Neural cell (in vitro differentiated cells): ENCODE results near the gene GGA1. TPM values are rescaled to one million over a fixed set of nuclear protein-coding genes. Genes with fewer than 3 reads are reported as not detected.
A peak's percentile ranks its signal among the peaks of the same experiment; 100 is the strongest.

Experiments
- H2AFZ ChIP-seq: fragments of 200-600, 300-800 bp; sonication (generic), shearing (Covaris generic); 2 replicates; pipeline ENCODE4 v1.6.0; 2014; ENCODE audit warnings: low read depth, mild to moderate bottlenecking, antibody characterized with exemption, low read length, moderate library complexity
- H3F3A ChIP-seq: fragments of 200-600 bp; shearing (Covaris generic); 2 replicates; pipeline ENCODE4 v1.6.1; 2016; ENCODE audit warnings: mild to moderate bottlenecking, moderate library complexity, mixed read lengths, antibody characterized with exemption, low read length; ENCODE audit not compliant: insufficient read depth, poor library complexity, severe bottlenecking
- H3K27ac ChIP-seq: fragments of 200-600, 300-800 bp; sonication (generic), shearing (Covaris generic); 2 replicates; pipeline ENCODE4 v1.5.1; 2014; ENCODE audit warnings: mild to moderate bottlenecking, low read length, moderate library complexity
- H3K27me3 ChIP-seq: fragments of 300-800, 200-600 bp; sonication (generic), shearing (Covaris generic); 2 replicates; pipeline ENCODE4 v1.6.0; 2014; ENCODE audit warnings: mild to moderate bottlenecking, low read depth, low read length, moderate library complexity; ENCODE audit not compliant: insufficient read depth
- H3K36me3 ChIP-seq: fragments of 300-800, 200-600 bp; sonication (generic), shearing (Covaris generic); 2 replicates; pipeline ENCODE4 v1.5.1; 2014; ENCODE audit warnings: mild to moderate bottlenecking, antibody characterized with exemption, low read length, moderate library complexity; ENCODE audit not compliant: insufficient read depth
- H3K4me2 ChIP-seq: fragments of 300-800, 200-600 bp; sonication (generic), shearing (Covaris generic); 2 replicates; pipeline ENCODE4 v1.6.0; 2014; ENCODE audit warnings: mild to moderate bottlenecking, low read length
- H3K4me3 ChIP-seq: fragments of 300-800, 200-600 bp; sonication (generic), shearing (Covaris generic); 2 replicates; pipeline ENCODE4 v1.5.1; 2014; ENCODE audit warnings: mild to moderate bottlenecking, low read length, moderate library complexity
- H3K79me2 ChIP-seq: fragments of 200-600 bp; shearing (Covaris generic); replicated peaks from 2 replicates; pipeline ENCODE4 v1.6.0; 2014; ENCODE audit warnings: mild to moderate bottlenecking, low read length, moderate library complexity; ENCODE audit not compliant: insufficient read depth
- H3K9ac ChIP-seq: fragments of 300-800, 200-600 bp; sonication (generic), shearing (Covaris generic); 2 replicates; pipeline ENCODE4 v1.6.1; 2016; ENCODE audit warnings: mild to moderate bottlenecking, low read length, mixed read lengths
- H3K9me2 ChIP-seq: fragments of 200-600 bp; shearing (Covaris generic); 2 replicates; pipeline ENCODE4 v1.6.1; 2016; ENCODE audit warnings: mild to moderate bottlenecking, low read length, mixed read lengths; ENCODE audit not compliant: insufficient read depth
- H3K9me3 ChIP-seq: fragments of 200-600, 300-800 bp; sonication (generic), shearing (Covaris generic); 2 replicates; pipeline ENCODE4 v1.6.1; 2016; ENCODE audit warnings: mild to moderate bottlenecking, mixed run types, low read length, moderate library complexity, mixed read lengths
- H4K20me1 ChIP-seq: fragments of 200-600 bp; shearing (Covaris generic); 2 replicates; pipeline ENCODE4 v1.6.1; 2016; ENCODE audit warnings: mild to moderate bottlenecking, mixed run types; ENCODE audit not compliant: insufficient read depth
- EP300 ChIP-seq: fragments of 450-650 bp; conservative IDR thresholded peaks from 2 replicates; pipeline ENCODE4 v1.6.1; 2014; ENCODE audit warnings: antibody characterized with exemption, mild to moderate bottlenecking, moderate library complexity; ENCODE audit not compliant: poor library complexity, severe bottlenecking
- EZH2 ChIP-seq: fragments of 200-600, 300-800 bp; shearing (Covaris generic), sonication (generic); IDR thresholded peaks from 2 replicates; pipeline ENCODE4 v1.6.1; 2014; ENCODE audit warnings: antibody characterized with exemption, low read length, borderline replicate concordance, mild to moderate bottlenecking; ENCODE audit not compliant: insufficient read depth, poor library complexity, severe bottlenecking
- MXI1 ChIP-seq: fragments of 450-650 bp; conservative IDR thresholded peaks from 2 replicates; pipeline ENCODE4 v1.6.1; 2014; ENCODE audit warnings: antibody characterized with exemption, mild to moderate bottlenecking; ENCODE audit not compliant: poor library complexity, severe bottlenecking
- POLR2AphosphoS5 ChIP-seq: IDR thresholded peaks from 2 replicates; pipeline ENCODE4 v1.6.1; 2012
- RAD21 ChIP-seq: fragments of 450-650 bp; conservative IDR thresholded peaks from 2 replicates; pipeline ENCODE4 v1.6.1; 2014; ENCODE audit warnings: antibody characterized with exemption, mild to moderate bottlenecking, moderate library complexity
- SMC3 ChIP-seq: fragments of 450-650 bp; conservative IDR thresholded peaks from 2 replicates; pipeline ENCODE4 v1.6.1; 2014; ENCODE audit warnings: antibody characterized with exemption, mild to moderate bottlenecking, moderate library complexity; ENCODE audit not compliant: poor library complexity
- TAF1 ChIP-seq: IDR thresholded peaks from 2 replicates; pipeline ENCODE4 v1.6.1; 2012; ENCODE audit warnings: low read depth
- polyA plus RNA-seq: library from polyadenylated mRNA; depleted of rRNA; stranded (reverse); fragments of >200 nt; gene quantifications from 2 replicates; pipeline ENCODE4 v1.2.3, GENCODE V29; 2014
- TF ChIP-seq, protein P1 (sequence below): fragments of 450-650 bp; IDR thresholded peaks from 2 replicates; pipeline ENCODE4 v1.5.1; 2014; ENCODE audit warnings: antibody characterized with exemption, mild to moderate bottlenecking, moderate library complexity; ENCODE audit not compliant: poor library complexity, severe bottlenecking
- TF ChIP-seq, protein P2 (sequence below): IDR thresholded peaks from 2 replicates; pipeline ENCODE4 v1.6.1; 2012; ENCODE audit warnings: borderline replicate concordance

The GGA1 gene
- polyA plus RNA-seq, 1 donor from 2014 or later: 57.5 TPM

DNA sequence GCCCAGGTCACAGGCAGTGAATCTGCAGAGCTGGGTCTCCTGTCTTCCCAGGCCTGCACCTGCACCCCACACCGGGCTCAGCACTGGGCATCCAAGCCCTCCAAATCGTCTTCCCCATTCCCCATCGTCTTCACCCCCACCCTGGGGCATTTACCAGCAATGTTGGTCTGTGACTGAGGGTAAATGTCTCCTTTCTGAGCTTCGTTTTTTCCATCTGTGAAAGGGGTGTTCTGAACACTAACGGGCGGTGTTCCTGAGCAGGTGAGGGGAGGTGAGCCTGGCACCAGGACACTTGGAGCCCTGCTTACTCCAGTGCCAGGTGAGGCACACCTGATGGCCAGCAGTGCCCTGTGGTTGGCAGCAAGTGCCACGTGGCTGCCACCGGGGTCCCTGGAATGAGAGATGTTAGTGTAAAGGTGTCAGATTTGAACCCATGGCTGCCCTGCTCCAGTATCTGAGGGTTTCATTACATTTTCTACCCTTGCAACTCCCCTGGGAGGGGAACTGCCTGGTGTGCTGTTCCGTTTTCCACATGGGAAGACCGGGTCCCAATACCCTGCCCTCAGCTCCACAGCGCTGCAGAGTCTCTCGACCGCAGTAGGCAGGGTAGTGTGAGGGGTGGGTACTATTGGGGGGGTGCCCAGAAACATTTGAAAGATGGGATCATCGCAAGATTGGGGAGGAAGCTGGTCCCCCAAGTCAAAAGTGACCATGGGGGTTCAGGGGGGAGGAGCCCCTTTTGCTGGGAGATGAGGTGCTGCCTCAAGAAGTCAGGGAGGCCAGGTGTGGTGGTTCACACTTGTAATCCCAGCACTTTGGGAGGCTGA is 46.4 kb upstream of the GGA1 start:
- Histone ChIP-seq H3K36me3 (no peaks in the 10 kb centered on the region), H3K4me3 (no peak overlapping the region), H3F3A (no peaks in the 10 kb centered on the region), H3K27me3 (peaks cover 31% of the 10 kb centered on the region), H3K9me2 (no peaks in the 10 kb centered on the region), H2AFZ (no peak overlapping the region), H3K4me2 (no peak overlapping the region), H3K27ac (no peak overlapping the region), H3K9me3 (no peaks in the 10 kb centered on the region), H3K79me2 (no peaks in the 10 kb centered on the region), H4K20me1 (no peaks in the 10 kb centered on the region), H3K9ac (no peak overlapping the region)
- TF ChIP-seq EZH2 (no peak), RAD21 (no peak)
- TF ChIP-seq, protein P1, sequence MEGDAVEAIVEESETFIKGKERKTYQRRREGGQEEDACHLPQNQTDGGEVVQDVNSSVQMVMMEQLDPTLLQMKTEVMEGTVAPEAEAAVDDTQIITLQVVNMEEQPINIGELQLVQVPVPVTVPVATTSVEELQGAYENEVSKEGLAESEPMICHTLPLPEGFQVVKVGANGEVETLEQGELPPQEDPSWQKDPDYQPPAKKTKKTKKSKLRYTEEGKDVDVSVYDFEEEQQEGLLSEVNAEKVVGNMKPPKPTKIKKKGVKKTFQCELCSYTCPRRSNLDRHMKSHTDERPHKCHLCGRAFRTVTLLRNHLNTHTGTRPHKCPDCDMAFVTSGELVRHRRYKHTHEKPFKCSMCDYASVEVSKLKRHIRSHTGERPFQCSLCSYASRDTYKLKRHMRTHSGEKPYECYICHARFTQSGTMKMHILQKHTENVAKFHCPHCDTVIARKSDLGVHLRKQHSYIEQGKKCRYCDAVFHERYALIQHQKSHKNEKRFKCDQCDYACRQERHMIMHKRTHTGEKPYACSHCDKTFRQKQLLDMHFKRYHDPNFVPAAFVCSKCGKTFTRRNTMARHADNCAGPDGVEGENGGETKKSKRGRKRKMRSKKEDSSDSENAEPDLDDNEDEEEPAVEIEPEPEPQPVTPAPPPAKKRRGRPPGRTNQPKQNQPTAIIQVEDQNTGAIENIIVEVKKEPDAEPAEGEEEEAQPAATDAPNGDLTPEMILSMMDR: peak; percentile 30

DNA sequence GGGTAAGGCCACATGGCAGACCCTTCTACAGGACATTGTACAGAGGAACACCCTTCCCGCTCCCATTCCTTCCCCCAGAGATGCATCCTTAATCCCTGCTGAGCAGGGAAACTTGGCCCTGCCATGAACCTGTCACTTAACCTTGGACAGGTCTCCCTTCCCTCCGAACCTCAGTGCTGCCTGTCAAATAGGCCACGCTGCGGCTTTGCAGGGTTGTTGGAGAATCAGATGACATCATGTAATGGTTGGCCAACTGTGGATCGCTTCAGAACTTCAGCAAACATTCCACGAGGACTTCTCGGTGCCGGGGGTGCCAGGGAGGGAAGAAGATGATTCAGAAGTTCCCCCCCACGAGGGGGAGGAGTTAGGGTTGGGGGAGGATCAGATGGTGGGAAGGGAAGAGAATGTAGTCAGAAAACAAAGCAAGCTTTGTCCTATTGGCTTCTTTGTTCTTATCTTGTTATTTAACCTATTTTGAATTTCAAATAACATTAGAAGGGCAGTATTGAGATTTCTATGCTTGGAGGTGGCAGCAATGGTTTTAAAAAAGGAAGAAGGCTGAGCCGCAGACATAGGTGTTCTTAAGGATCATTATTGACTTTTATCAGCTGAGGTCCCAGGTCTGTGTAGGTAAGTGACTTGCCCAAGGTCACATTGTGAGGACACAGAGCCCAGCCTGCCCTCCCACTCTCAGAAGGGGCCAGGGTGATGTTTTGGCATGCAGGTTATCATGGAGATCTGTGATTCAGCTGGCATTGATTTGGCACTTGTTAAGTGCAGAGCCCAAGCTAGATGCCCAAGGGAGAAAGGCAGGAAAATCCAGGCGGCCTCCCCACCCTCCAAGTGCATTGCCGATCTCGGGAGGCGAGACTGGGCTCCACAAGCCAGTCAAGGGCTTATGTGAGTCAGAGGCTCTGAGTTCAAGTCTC is 45.2 kb upstream of the GGA1 start:
- Histone ChIP-seq H3K27me3 (peaks cover 31% of the 10 kb centered on the region), H4K20me1 (no peaks in the 10 kb centered on the region), H3K9me2 (no peaks in the 10 kb centered on the region), H3K9me3 (no peaks in the 10 kb centered on the region), H3K4me2 (no peak overlapping the region), H3K27ac (no peak overlapping the region), H3K36me3 (no peaks in the 10 kb centered on the region), H3K9ac (no peak overlapping the region), H2AFZ (no peak overlapping the region), H3K4me3 (no peak overlapping the region), H3F3A (no peaks in the 10 kb centered on the region), H3K79me2 (no peaks in the 10 kb centered on the region)
- no peak for TF ChIP-seq POLR2AphosphoS5
- no peak for TF ChIP-seq EP300
- no peak for TF ChIP-seq SMC3
- TF ChIP-seq TAF1: no peak
- no peak for TF ChIP-seq MXI1
- TF ChIP-seq, protein P1: no peak
- no peak for TF ChIP-seq EZH2
- TF ChIP-seq, protein P2, sequence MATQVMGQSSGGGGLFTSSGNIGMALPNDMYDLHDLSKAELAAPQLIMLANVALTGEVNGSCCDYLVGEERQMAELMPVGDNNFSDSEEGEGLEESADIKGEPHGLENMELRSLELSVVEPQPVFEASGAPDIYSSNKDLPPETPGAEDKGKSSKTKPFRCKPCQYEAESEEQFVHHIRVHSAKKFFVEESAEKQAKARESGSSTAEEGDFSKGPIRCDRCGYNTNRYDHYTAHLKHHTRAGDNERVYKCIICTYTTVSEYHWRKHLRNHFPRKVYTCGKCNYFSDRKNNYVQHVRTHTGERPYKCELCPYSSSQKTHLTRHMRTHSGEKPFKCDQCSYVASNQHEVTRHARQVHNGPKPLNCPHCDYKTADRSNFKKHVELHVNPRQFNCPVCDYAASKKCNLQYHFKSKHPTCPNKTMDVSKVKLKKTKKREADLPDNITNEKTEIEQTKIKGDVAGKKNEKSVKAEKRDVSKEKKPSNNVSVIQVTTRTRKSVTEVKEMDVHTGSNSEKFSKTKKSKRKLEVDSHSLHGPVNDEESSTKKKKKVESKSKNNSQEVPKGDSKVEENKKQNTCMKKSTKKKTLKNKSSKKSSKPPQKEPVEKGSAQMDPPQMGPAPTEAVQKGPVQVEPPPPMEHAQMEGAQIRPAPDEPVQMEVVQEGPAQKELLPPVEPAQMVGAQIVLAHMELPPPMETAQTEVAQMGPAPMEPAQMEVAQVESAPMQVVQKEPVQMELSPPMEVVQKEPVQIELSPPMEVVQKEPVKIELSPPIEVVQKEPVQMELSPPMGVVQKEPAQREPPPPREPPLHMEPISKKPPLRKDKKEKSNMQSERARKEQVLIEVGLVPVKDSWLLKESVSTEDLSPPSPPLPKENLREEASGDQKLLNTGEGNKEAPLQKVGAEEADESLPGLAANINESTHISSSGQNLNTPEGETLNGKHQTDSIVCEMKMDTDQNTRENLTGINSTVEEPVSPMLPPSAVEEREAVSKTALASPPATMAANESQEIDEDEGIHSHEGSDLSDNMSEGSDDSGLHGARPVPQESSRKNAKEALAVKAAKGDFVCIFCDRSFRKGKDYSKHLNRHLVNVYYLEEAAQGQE: no peak
- TF ChIP-seq RAD21: no peak
